Right cardiac atrium (tissue), 5 donors: Measurements from ENCODE around the gene ADAP1. TPM values are rescaled to one million over a fixed set of nuclear protein-coding genes. Genes with fewer than 3 reads are reported as not detected.

ENCODE experiments used
- ATAC-seq, 2 donors: fragments of 200-7000 bp; cut with Tn5 transposase; one replicate each; pipeline versions ENCODE4 v1.8.0 to v1.9.1; 2020; ENCODE audit warnings: moderate library complexity in 2 of 2, mild to moderate bottlenecking in 1 of 2
- DNase-seq, 3 donors: peaks; one replicate each; pipeline ENCODE4 v3.0.0-alpha.2; 2020
- H3K27ac ChIP-seq: one replicate; pipeline ENCODE4 v1.5.1; 2013; ENCODE audit warnings: mild to moderate bottlenecking, low read length, control low read depth, moderate library complexity
- H3K27me3 ChIP-seq: one replicate; pipeline ENCODE4 v1.6.1; 2013; ENCODE audit not compliant: control insufficient read depth, insufficient read depth
- H3K4me1 ChIP-seq: one replicate; pipeline ENCODE4 v1.6.1; 2013; ENCODE audit warnings: low read length; ENCODE audit not compliant: control insufficient read depth, insufficient read depth
- H3K4me3 ChIP-seq: one replicate; pipeline ENCODE4 v1.5.1; 2013; ENCODE audit warnings: low read length, control low read depth
- H3K9me3 ChIP-seq: one replicate; pipeline ENCODE4 v1.6.1; 2013; ENCODE audit warnings: low read length; ENCODE audit not compliant: control insufficient read depth
- WGBS: extraction: QIAGEN DNeasy Blood & Tissue Kit; methylation state at CpG from one replicate; pipeline ENCODE4 v1.1.7; 2013; 5-methylcytosine and 5-hydroxymethylcytosine counted together
- intact Hi-C, 4 donors: fragments of 100-400 bp; cut with DNase I; formaldehyde crosslinking; loops; one replicate each; pipeline versions ENCODE4 v1.11.0 to v1.14.0; 2022 to 2023
- polyA plus RNA-seq: library from polyadenylated mRNA; stranded (reverse); fragments of 200-250 nt; gene quantifications from one replicate; pipeline ENCODE4 v1.2.3, GENCODE V29; 2013
- total RNA-seq, 4 donors: library from RNA; stranded (reverse); fragmentation: NEBNext Ultra II Directional; extraction: Animal tissue kit (Norgen Biotek cat#: 25700); gene quantifications; one replicate each; pipeline ENCODE4 v1.2.1, GENCODE V29; 2021
- donor health status: healthy with polysubstance abuse.
- donor health status: DM: no; HTN: yes; CAD: no.
- donor health status: DM: no; HTN: no; CAD: no.
- donor health status: DM: no; HTN: yes; CAD: no; lungs with severe emphysema.
- donor health status: DM: yes; HTN: yes; CAD: no.

The ADAP1 gene
- total and polyA plus RNA-seq, 5 donors: 4.8 to 8.4 (median 6.5) TPM

DNA sequence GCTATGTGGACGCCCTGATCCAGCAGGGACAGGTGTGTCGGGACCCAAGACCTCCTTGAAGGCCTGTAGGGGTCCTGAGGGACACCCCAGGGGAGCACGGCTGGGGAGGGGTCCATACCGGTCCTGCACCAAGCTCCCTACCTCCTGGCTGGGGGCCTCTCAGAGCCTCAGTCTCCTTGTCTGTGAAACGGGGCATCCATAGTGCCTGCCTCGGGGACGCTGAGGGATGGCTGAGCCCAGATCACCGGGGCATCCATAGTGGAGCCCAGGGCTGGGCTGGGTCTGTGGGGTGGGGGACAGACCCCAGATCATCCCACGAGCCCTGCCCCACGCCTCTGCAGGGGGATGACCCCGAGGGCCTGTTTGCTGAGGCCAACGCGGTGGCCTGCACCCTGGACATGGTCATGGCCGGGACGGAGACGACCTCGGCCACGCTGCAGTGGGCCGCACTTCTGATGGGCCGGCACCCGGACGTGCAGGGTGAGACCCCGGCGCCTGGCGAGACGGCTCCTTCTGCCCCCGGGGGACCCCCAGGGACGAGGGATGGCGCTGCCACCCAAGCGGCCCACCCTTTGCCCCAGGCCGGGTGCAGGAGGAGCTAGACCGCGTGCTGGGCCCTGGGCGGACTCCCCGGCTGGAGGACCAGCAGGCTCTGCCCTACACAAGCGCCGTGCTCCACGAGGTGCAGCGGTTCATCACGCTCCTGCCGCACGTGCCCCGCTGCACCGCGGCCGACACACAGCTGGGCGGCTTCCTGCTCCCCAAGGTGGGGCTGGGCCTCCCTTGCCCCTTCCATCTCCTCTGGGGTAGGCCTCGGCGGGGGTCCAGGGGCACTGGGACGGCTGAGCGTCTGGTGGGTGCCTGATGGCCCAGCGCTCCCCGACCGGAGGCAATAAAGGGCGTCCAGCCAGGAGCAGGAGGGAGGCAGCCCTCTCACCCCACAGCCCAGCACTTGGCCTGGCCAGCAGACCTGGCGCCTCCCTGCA, 32.6 kb upstream of the ADAP1 start:
- DNase-seq: peak in 1 of 3 donors; percentile 67
- H3K9me3 ChIP-seq: no peaks in the 10 kb centered on the region
- no peaks in the 10 kb centered on the region for H3K4me1 ChIP-seq
- H3K27ac ChIP-seq: no peak overlapping the region
- intact Hi-C loops: loop anchor here in 1 of 4 donors (10.0 kb wide), 1 partner anchor 158 kb away; no protein-coding TSS in a partner anchor
- ATAC-seq: peak in 1 of 2 donors; percentile 2
- 79% methylated on average over 56 of the region's 56 CpGs for WGBS
- H3K4me3 ChIP-seq: no peak overlapping the region
- H3K27me3 ChIP-seq: no peaks in the 10 kb centered on the region

DNA sequence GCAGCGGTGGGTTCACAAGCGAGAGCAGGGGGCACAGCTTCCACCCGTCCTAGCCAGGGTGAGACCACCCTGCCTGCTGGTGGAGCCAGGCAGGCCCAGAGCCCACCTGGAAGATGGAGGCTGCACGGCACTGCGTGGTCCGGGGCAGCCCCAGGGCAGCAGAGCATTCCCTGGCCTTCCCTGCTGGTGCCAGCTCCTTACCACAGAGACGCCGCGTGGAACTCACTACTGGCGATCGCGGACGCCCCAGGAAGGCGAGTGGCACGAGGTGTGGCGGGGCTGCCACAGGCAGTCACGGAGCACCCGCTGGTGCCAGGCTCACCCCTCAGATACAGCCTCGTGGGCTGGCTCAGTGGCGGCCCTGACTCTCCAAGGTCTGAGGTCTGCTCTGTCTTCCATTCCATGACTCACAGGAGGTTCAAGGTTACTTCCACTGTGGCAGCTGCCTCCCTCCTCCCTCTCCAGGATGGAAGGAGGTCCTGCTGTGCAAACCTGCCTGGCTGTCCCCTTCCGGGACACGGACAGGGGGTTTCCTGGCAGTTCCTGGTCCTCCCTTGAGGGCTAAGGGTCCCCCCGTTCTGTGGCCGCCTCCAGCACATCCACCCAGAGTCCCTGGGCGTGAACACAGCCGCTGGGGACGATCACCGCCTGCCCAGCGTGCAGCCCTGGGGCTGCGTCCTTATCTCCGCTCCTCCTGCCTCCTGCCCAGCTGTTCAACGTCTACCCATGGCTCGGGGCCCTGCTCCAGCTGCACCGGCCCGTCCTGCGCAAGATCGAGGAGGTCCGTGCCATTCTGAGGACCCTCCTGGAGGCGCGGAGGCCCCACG, 31.6 kb upstream of the ADAP1 start:
- 38% methylated on average over 41 of the region's 41 CpGs for WGBS
- peak in 1 of 3 donors; percentile 60 for DNase-seq
- intact Hi-C loops: loop anchor here in 1 of 4 donors (10.0 kb wide), 1 partner anchor 159 kb away; no protein-coding TSS in a partner anchor
- peak in 1 of 2 donors; percentile 5 for ATAC-seq
- Histone ChIP-seq H3K27ac (no peak overlapping the region), H3K4me3 (no peak overlapping the region), H3K9me3 (no peaks in the 10 kb centered on the region), H3K4me1 (no peaks in the 10 kb centered on the region), H3K27me3 (no peaks in the 10 kb centered on the region)

DNA sequence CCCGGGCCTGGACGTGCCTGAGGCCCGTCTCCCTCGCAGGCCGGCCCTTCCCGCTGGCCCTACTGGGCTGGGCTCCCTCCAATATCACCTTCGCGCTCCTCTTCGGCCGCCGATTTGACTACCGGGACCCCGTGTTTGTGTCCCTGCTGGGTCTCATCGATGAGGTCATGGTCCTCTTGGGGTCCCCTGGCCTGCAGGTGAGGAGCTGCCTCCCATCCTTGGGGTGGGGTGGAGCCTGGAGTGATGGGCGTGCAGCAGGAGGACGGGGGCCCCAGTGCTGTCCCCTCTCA, 30.6 kb upstream of the ADAP1 start:
- Histone ChIP-seq H3K4me1 (no peaks in the 10 kb centered on the region), H3K4me3 (no peak overlapping the region), H3K27me3 (no peaks in the 10 kb centered on the region), H3K9me3 (no peaks in the 10 kb centered on the region), H3K27ac (no peak overlapping the region)
- DNase-seq (peak in 1 of 3 donors; percentile 53), ATAC-seq (no peak)
- intact Hi-C loops: loop anchor here in 1 of 4 donors (10.0 kb wide), 1 partner anchor 160 kb away; no protein-coding TSS in a partner anchor
- WGBS: 76% methylated on average over 16 of the region's 16 CpGs

DNA sequence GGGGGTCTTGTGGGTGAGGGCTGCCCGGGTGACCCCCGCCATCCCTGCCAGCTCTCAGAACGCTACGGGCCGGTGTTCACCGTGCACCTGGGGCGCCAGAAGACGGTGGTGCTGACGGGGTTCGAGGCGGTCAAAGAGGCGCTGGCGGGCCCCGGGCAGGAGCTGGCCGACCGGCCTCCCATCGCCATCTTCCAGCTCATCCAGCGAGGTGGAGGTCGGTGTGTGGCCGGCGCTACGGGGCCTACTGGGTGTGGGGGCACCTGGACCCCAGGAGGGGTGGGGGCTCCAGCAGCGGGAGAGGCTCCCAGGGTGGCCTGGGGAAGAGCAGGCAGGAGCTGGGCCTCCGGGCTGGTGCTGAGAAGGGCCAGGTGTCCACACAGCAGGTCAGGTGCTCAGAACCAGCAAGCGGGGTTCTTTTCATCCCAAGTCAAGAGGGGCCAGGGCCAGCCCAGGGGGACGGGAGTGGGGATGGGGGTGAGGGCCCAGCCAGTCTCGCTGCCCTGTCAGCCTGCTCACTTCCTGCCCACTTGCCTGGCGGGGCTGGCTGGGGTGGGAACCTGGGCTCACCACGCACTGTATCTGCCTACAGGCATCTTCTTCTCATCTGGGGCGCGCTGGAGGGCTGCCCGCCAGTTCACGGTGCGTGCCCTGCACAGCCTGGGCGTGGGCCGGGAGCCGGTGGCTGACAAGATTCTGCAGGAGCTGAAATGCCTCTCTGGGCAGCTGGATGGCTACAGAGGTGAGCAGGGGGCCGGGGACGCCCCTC, 30.1 kb upstream of the ADAP1 start:
- Histone ChIP-seq H3K27me3 (no peaks in the 10 kb centered on the region), H3K4me1 (no peaks in the 10 kb centered on the region), H3K9me3 (no peaks in the 10 kb centered on the region), H3K4me3 (no peak overlapping the region), H3K27ac (no peak overlapping the region)
- DNase-seq: peak in 1 of 3 donors; percentile 66
- WGBS: 88% methylated on average over 39 of the region's 39 CpGs
- ATAC-seq: no peak
- intact Hi-C loops: loop anchor here in 1 of 4 donors (10.0 kb wide), 1 partner anchor 160 kb away; no protein-coding TSS in a partner anchor

DNA sequence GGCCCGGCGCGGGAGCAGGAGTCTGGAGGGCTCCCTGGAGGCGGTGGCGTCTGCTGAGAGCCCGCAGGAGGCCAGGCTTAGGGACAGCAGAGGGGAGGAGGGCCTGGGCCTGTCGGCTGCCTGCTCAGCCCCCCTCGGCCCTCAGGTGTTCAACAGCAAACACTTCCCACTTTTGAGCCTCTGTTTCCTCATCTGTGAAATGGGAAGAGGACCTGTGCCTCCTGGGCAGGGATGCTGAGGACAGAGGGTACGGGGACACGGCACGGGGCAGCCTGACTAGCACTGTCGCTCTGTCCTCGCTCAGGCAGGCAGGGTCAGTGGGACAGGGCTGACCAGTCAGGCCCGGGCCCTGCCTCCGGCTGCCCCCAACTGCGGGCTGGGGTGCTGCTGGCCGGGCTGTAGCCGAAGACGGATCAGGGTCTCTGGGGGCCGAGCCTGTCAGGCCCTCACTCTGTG, 29.2 kb upstream of the ADAP1 start:
- 90% methylated on average over 20 of the region's 20 CpGs for WGBS
- H3K27ac ChIP-seq: no peak overlapping the region
- no peak for DNase-seq

DNA sequence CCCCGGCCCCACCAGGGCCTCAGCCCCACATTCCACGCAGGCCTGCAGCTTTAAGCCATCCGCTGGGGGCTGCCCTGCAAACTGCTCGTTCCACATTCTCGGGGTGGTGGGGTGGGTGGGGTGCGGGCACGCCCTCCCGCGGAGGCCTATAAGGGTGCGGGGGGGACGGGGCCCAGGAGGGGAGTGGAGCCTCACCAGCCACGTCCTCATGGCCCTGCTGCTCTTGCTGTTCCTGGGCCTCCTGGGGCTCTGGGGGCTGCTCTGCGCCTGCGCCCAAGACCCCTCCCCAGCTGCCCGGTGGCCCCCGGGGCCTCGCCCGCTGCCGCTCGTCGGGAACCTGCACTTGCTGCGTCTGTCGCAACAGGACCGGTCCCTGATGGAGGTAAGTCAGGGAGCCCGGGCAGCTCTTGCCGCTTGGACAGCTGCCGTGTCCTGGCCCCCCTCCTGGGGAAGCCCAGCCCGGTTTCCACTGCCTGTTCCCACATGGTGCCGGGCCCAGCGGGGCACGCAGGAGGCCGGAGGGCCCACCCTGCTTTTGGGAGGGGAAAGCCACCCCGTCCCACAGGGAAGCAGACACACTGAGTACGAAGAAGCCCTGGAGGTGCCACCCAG, 28.6 kb upstream of the ADAP1 start, which contains the start of gene CYP2W1:
TSS of gene CYP2W1 (plus strand) at position 178 of the 612 bp plus-strand sequence. CDS start at position 209, 31 bp downstream.
- H3K27me3 ChIP-seq: no peaks in the 10 kb centered on the region
- H3K27ac ChIP-seq: no peak within 1 kb of the TSS
- H3K9me3 ChIP-seq: no peaks in the 10 kb centered on the region
- DNase-seq: peak in 1 of 3 donors; percentile 54
- H3K4me1 ChIP-seq: no peaks in the 10 kb centered on the region
- intact Hi-C loops: loop anchor here in 1 of 4 donors (10.0 kb wide), 1 partner anchor 162 kb away; no protein-coding TSS in a partner anchor
- no peak for ATAC-seq
- no peak within 1 kb of the TSS for H3K4me3 ChIP-seq
- WGBS: 66% methylated on average over 34 of the region's 34 CpGs

More for the DNA sequence above, 29.2 kb upstream of the ADAP1 start:
- intact Hi-C loops: loop anchor here in 1 of 4 donors (10.0 kb wide), 1 partner anchor 161 kb away; no protein-coding TSS in a partner anchor
- ATAC-seq: no peak
- Histone ChIP-seq H3K4me1 (no peaks in the 10 kb centered on the region), H3K9me3 (no peaks in the 10 kb centered on the region), H3K4me3 (no peak overlapping the region), H3K27me3 (no peaks in the 10 kb centered on the region)

DNA sequence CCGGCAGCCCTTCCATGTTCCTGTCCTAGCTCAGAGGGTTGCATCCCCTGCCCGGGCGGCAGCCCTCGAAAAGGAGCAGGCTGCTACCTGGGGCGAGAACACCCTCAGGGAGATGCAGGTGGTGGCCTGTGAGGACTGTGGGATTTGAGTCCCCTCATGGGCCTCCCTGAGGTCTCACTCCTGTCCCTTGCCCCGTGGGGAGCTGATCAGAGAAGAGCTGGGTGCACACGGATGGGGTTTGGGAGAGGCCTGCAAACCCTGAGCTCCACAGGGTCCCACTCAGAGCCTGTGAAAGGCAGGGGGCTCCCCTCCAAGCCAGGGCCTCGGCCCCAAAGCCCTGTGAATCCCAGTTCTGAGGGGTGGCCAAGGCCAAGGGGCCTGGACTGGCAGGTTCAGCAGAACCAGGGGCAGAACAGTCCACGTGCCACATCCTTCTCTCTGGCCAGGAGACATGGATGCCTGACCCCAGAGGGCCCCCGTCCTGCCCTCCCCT, 28.1 kb upstream of the ADAP1 start:
- Histone ChIP-seq H3K4me1 (no peaks in the 10 kb centered on the region), H3K9me3 (no peaks in the 10 kb centered on the region), H3K4me3 (no peak overlapping the region), H3K27me3 (no peaks in the 10 kb centered on the region), H3K27ac (no peak overlapping the region)
- DNase-seq: peak in 1 of 3 donors; percentile 46
- WGBS: 68% methylated on average over 10 of the region's 10 CpGs
- intact Hi-C loops: loop anchor here in 1 of 4 donors (10.0 kb wide), 1 partner anchor 162 kb away; no protein-coding TSS in a partner anchor
- no peak for ATAC-seq

DNA sequence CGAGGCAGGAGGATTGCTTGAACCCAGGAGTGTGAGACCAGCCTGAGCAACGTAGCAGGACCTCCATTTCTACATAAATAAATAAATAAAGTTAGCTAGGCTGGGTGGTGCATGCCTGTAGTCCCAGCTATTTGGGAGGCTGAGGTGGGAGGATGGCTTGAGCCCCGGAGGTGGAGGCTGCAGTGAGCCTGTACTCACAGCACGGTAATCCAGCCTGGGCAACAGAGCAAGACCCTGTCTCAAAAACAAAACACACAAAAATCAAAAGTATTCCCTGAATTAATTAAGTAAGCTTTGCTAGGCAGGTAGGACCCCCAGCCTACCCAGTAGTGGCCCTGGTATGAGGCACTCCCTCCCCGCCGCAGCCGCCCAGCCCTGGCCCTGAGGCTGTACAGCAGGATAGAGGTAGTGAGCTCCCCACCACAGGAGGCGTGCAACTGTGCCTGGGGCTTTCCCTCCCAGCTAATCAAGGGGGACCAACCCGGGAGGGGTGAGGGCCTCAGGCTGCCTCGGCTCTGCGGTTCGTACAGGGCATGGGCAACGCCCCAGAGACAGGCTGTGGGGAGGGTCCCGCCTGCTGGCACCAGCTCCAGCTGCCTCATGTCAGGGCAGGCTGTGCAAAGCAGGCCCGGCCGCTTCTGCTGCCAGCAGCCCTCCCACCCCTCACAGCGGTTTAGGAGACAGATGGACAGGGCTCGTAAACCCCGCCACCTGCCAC, 27.5 kb upstream of the ADAP1 start:
- Histone ChIP-seq H3K9me3 (no peaks in the 10 kb centered on the region), H3K27me3 (no peaks in the 10 kb centered on the region), H3K27ac (no peak overlapping the region), H3K4me3 (no peak overlapping the region), H3K4me1 (no peaks in the 10 kb centered on the region)
- DNase-seq (peak in 1 of 3 donors; percentile 53), ATAC-seq (no peak)
- 83% methylated on average over 19 of the region's 19 CpGs for WGBS
- intact Hi-C loops: loop anchor here in 1 of 4 donors (10.0 kb wide), 1 partner anchor 163 kb away; no protein-coding TSS in a partner anchor

DNA sequence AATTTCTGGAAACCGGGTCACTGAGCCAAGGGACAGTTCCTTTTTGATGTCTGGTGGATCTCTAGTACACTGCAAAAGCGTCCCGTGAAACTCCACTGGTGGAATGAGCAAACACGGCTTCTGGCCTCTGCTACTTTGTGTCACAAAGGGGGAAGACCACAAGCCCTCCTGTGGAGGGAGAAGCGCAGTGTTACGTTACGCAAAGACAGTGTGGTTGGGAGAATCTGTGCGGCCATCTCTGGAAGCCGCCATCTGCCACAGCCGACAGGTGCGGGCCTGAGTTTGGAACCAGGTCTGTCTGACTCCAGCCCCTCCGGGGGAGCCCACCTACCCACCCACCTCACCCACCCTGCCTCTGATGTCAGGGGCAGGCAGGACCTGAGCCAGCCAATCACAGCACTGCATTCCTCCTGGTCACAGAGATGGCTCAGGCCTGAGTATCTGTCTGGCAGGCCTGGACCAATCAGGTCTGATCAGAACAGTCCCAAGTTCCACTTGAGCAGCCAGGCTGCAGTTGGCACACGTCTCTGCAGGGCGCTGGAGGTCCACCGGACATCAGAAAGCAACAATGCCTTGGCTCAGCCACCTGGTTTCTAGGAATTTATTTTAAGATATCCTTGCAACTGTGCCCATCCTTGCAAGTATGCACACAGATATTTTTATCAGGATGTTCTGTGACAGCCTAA, 25.5 kb upstream of the ADAP1 start:
- ATAC-seq: no peak
- H3K9me3 ChIP-seq: no peaks in the 10 kb centered on the region
- intact Hi-C loops: loop anchor here in 1 of 4 donors (10.0 kb wide), 1 partner anchor 165 kb away; no protein-coding TSS in a partner anchor
- H3K4me3 ChIP-seq: no peak overlapping the region
- no peak for DNase-seq
- no peaks in the 10 kb centered on the region for H3K27me3 ChIP-seq
- H3K4me1 ChIP-seq: no peaks in the 10 kb centered on the region
- 54% methylated on average over 15 of the region's 15 CpGs for WGBS
- H3K27ac ChIP-seq: no peak overlapping the region
